ENCODE measurements around the gene ATOSA.

DNA sequence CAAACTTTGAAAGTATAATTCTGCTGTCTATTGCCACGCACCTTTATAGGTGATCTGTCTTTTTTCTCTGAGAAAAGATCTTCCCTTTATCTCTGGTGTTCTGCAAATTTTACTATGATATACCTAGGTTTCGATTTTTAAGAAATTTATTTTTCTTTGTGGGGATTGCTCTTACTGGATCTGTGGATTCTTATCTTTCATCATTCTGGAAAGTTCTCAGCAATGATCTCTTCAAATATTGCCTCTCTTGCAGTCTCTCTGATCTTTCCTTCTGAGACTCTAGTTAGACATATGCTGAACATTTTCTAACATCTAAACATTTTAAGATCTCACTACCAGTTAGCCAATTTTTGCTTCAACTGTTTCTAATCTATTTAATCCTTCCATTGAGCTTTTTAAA is 47.0 kb upstream of the ATOSA start:
- TF ChIP-seq POLR2A (IDR thresholded peaks at IDR 0.05) (no peak), POLR2AphosphoS5 (IDR thresholded peaks at IDR 0.05; ENCODE audit: insufficient read depth in 1 of 2, low read depth in 1 of 2) (no peak)
- TF ChIP-seq, protein P1, sequence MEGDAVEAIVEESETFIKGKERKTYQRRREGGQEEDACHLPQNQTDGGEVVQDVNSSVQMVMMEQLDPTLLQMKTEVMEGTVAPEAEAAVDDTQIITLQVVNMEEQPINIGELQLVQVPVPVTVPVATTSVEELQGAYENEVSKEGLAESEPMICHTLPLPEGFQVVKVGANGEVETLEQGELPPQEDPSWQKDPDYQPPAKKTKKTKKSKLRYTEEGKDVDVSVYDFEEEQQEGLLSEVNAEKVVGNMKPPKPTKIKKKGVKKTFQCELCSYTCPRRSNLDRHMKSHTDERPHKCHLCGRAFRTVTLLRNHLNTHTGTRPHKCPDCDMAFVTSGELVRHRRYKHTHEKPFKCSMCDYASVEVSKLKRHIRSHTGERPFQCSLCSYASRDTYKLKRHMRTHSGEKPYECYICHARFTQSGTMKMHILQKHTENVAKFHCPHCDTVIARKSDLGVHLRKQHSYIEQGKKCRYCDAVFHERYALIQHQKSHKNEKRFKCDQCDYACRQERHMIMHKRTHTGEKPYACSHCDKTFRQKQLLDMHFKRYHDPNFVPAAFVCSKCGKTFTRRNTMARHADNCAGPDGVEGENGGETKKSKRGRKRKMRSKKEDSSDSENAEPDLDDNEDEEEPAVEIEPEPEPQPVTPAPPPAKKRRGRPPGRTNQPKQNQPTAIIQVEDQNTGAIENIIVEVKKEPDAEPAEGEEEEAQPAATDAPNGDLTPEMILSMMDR (IDR thresholded peaks at IDR 0.05), result no peak
